Lung (tissue), 12 donors: ENCODE data around the gene TXNRD2. TPM values are rescaled to one million over a fixed set of nuclear protein-coding genes. Genes with fewer than 3 reads are reported as not detected.

Source experiments
- ATAC-seq: fragments of 200-7000 bp; cut with Tn5 transposase; one replicate; pipeline ENCODE4 v1.9.1; 2020; ENCODE audit warnings: moderate number of reproducible peaks; ENCODE audit not compliant: insufficient read depth, low FRiP score
- DNase-seq, 3 donors: peaks; one replicate each; pipeline ENCODE4 v3.0.0-alpha.2; 2013 to 2017
- H3K27ac ChIP-seq, 2 donors: one replicate each; pipeline ENCODE4 v1.5.1; 2013; ENCODE audit warnings: mild to moderate bottlenecking in 2 of 2, moderate library complexity in 2 of 2, control low read depth in 1 of 2, inconsistent platforms in 1 of 2, low read depth in 1 of 2, low read length in 1 of 2
- H3K27me3 ChIP-seq, 3 donors: one replicate each; pipeline ENCODE4 v1.5.1; 2013; ENCODE audit warnings: low read length in 2 of 3; ENCODE audit not compliant: control insufficient read depth in 3 of 3, insufficient read depth in 3 of 3
- H3K36me3 ChIP-seq, 4 donors: one replicate each; pipeline ENCODE4 v1.5.1; 2013; ENCODE audit warnings: low read length in 4 of 4, mild to moderate bottlenecking in 1 of 4, moderate library complexity in 1 of 4; ENCODE audit not compliant: control insufficient read depth in 4 of 4, insufficient read depth in 4 of 4
- H3K4me1 ChIP-seq, 5 donors: one replicate each; pipeline ENCODE4 v1.5.1; 2013; ENCODE audit warnings: low read length in 5 of 5, mild to moderate bottlenecking in 2 of 5, moderate library complexity in 1 of 5; ENCODE audit not compliant: control insufficient read depth in 5 of 5, insufficient read depth in 5 of 5
- H3K4me3 ChIP-seq: one replicate; pipeline ENCODE4 v1.5.1; 2013; ENCODE audit warnings: mild to moderate bottlenecking, control low read depth, moderate library complexity
- H3K9ac ChIP-seq, 2 donors: one replicate each; pipeline ENCODE4 v1.5.1; 2013; ENCODE audit warnings: low read length in 2 of 2, control low read depth in 1 of 2; ENCODE audit not compliant: insufficient read depth in 1 of 2
- H3K9me3 ChIP-seq, 4 donors: one replicate each; pipeline ENCODE4 v1.5.1; 2013; ENCODE audit warnings: low read length in 3 of 4, mild to moderate bottlenecking in 1 of 4, moderate library complexity in 1 of 4; ENCODE audit not compliant: control insufficient read depth in 4 of 4, insufficient read depth in 3 of 4
- WGBS, 2 donors: extraction: QIAGEN DNeasy Blood & Tissue Kit; methylation state at CpG; one replicate each; pipeline ENCODE4 v1.1.7; 2013; 5-methylcytosine and 5-hydroxymethylcytosine counted together
- polyA plus RNA-seq, 2 donors: library from polyadenylated mRNA; stranded (reverse); fragments of 200-250 nt; gene quantifications; one replicate each; pipeline ENCODE4 v1.2.1, GENCODE V29; 2013
- total RNA-seq, 2 donors: library from RNA; depleted of rRNA in 1 of 2; stranded (reverse); fragments of >200 nt in 1 of 2; gene quantifications; one replicate each; pipeline ENCODE4 v1.2.1, GENCODE V29; 2014 to 2021
- TF ChIP-seq, protein P1 (sequence below): IDR thresholded peaks from 2 replicates; pipeline ENCODE4 v1.5.1; 2012; ENCODE audit warnings: mild to moderate bottlenecking; ENCODE audit errors: control extremely low read depth, extremely low read depth
- donor health status: control.
- donor health status: control.
- donor health status: Bipolar disorder and iron deficiency.
- donor health status: healthy.
- donor health status: DM: yes; HTN: yes; CAD: no.

TXNRD2 gene
- total and polyA plus RNA-seq, 4 donors, result 20.3 to 59.2 (median 32.2) TPM

DNA sequence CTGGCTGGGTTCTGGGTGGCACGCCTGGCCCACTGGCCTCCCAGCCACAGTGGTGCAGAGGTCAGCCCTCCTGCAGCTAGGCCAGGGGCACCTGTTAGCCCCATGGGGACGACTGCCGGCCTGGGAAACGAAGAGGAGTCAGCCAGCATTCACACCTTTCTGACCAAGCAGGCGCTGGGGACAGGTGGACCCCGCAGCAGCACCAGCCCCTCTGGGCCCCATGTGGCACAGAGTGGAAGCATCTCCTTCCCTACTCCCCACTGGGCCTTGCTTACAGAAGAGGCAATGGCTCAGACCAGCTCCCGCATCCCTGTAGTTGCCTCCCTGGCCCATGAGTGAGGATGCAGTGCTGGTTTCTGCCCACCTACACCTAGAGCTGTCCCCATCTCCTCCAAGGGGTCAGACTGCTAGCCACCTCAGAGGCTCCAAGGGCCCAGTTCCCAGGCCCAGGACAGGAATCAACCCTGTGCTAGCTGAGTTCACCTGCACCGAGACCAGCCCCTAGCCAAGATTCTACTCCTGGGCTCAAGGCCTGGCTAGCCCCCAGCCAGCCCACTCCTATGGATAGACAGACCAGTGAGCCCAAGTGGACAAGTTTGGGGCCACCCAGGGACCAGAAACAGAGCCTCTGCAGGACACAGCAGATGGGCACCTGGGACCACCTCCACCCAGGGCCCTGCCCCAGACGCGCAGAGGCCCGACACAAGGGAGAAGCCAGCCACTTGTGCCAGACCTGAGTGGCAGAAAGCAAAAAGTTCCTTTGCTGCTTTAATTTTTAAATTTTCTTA lies 27.7 kb upstream of the TXNRD2 start:
- Histone ChIP-seq H3K9ac (no peak overlapping the region), H3K27ac (no peak overlapping the region), H3K4me3 (no peak overlapping the region), H3K9me3 (no peaks in the 10 kb centered on the region), H3K4me1 (peaks cover 0 to 8% (median 3%) of the 10 kb centered on the region in 5 donors), H3K36me3 (peaks cover 0 to 39% (median 2%) of the 10 kb centered on the region in 4 donors), H3K27me3 (no peaks in the 10 kb centered on the region)
- TF ChIP-seq, protein P1, sequence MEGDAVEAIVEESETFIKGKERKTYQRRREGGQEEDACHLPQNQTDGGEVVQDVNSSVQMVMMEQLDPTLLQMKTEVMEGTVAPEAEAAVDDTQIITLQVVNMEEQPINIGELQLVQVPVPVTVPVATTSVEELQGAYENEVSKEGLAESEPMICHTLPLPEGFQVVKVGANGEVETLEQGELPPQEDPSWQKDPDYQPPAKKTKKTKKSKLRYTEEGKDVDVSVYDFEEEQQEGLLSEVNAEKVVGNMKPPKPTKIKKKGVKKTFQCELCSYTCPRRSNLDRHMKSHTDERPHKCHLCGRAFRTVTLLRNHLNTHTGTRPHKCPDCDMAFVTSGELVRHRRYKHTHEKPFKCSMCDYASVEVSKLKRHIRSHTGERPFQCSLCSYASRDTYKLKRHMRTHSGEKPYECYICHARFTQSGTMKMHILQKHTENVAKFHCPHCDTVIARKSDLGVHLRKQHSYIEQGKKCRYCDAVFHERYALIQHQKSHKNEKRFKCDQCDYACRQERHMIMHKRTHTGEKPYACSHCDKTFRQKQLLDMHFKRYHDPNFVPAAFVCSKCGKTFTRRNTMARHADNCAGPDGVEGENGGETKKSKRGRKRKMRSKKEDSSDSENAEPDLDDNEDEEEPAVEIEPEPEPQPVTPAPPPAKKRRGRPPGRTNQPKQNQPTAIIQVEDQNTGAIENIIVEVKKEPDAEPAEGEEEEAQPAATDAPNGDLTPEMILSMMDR, result no peak
- 84 to 88% methylated on average over 11 of the region's 11 CpGs for WGBS, 2 donors
- no peak for ATAC-seq
- DNase-seq, result no peak

DNA sequence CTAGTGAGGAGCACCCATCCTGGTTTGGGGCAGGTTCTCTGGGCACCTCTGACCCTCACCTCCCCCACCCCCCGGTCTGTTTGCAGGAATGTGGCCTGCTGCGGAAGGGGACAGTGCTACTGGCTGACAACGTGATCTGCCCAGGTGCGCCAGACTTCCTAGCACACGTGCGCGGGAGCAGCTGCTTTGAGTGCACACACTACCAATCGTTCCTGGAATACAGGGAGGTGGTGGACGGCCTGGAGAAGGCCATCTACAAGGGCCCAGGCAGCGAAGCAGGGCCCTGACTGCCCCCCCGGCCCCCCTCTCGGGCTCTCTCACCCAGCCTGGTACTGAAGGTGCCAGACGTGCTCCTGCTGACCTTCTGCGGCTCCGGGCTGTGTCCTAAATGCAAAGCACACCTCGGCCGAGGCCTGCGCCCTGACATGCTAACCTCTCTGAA lies 26.9 kb upstream of the TXNRD2 start:
- 90 to 92% methylated on average over 18 of the region's 18 CpGs for WGBS, 2 donors
- DNase-seq (no peak), ATAC-seq (no peak)
- no peak overlapping the region for H3K9ac ChIP-seq
- peaks cover 0 to 47% (median 4%) of the 10 kb centered on the region in 4 donors for H3K36me3 ChIP-seq
- H3K27me3 ChIP-seq, result no peaks in the 10 kb centered on the region
- no peak overlapping the region for H3K27ac ChIP-seq
- peaks cover 0 to 8% (median 3%) of the 10 kb centered on the region in 5 donors for H3K4me1 ChIP-seq
- no peak overlapping the region for H3K4me3 ChIP-seq
- TF ChIP-seq, protein P1, result no peak
- H3K9me3 ChIP-seq, result no peaks in the 10 kb centered on the region

DNA sequence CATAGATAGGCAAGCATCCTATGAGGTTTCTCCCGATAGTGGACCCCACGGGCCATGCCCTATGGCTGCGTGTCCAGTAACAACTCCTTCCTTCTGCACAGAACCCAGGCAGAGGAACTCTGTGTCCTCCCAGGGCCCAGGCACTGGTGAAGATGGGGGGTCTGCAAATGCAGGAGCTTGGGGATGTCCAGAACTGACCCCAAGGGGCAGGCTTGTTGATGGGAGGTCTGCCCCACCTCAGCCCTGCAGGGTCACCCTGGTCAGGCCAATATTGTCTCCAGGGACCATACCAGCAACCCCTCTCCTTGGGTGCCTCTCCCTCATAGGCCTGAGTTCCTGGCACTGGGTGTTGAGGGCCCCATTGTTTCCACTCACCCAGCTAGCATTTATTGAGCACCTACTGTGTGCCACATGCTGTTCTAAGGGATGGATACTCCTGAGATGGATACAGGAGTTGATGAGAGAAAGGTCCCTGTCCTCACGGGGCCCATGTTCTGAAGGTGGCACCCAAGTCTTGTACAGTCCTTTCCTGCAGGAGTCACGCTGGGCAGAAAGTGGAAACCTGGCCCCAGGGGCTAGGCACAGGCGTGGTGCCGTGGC lies 26.3 kb upstream of the TXNRD2 start:
- no peak for ATAC-seq
- Histone ChIP-seq H3K36me3 (peaks cover 0 to 48% (median 4%) of the 10 kb centered on the region in 4 donors), H3K27ac (no peak overlapping the region)

More for the DNA sequence above, 26.3 kb upstream of the TXNRD2 start:
- 93 to 95% methylated on average over 7 of the region's 7 CpGs for WGBS, 2 donors
- no peak overlapping the region for H3K9ac ChIP-seq
- no peaks in the 10 kb centered on the region for H3K27me3 ChIP-seq
- TF ChIP-seq, protein P1, result no peak
- no peaks in the 10 kb centered on the region for H3K9me3 ChIP-seq
- peaks cover 0 to 8% (median 3%) of the 10 kb centered on the region in 5 donors for H3K4me1 ChIP-seq
- DNase-seq, result no peak
- H3K4me3 ChIP-seq, result no peak overlapping the region
